ENCODE results near the gene CHRD.

GRCh38 chr3:184373422-184373821 is 6.4 kb upstream of the CHRD start:
- TF ChIP-seq REST (IDR thresholded peaks at IDR 0.05; ENCODE audit: low read depth, low read length) (no peak), FOXJ3 (CRISPR knock-in tag; IDR thresholded peaks at IDR 0.05) (no peak), ZBTB33 (IDR thresholded peaks at IDR 0.05; ENCODE audit: borderline replicate concordance, low read depth) (no peak), CTCF (IDR thresholded peaks at IDR 0.05) (no peak), RAD21 (IDR thresholded peaks at IDR 0.05; ENCODE audit: low read length) (no peak), EP300 (IDR thresholded peaks at IDR 0.05; ENCODE audit: borderline replicate concordance in 1 of 2, low read depth in 1 of 2, low read length in 1 of 2) (no peak), EZH2phosphoT487 (IDR thresholded peaks at IDR 0.05; ENCODE audit: borderline replicate concordance, low read depth) (no peak), MXI1 (IDR thresholded peaks at IDR 0.05; ENCODE audit: low read depth, low read length) (no peak)
